WI38 (cell line): Measurements from ENCODE around the gene AHCYL1.

Source experiments
- H3K4me3 ChIP-seq: 2 replicates; pipeline ENCODE4 v1.5.1; 2011; ENCODE audit warnings: low read depth, mild to moderate bottlenecking, control low read depth, low read length
- CTCF ChIP-seq: IDR thresholded peaks from 2 replicates; pipeline ENCODE4 v1.5.1; 2012; ENCODE audit warnings: low read depth, mild to moderate bottlenecking, control low read depth, low read length

The AHCYL1 gene

GRCh38 chr1:110068646-110069403, 84.3 kb downstream of the AHCYL1 start:
- H3K4me3 ChIP-seq: no peak overlapping the region
- TF ChIP-seq CTCF: no peak

GRCh38 chr1:110069404-110070281, 85.1 kb downstream of the AHCYL1 start:
- TF ChIP-seq CTCF: no peak
- no peak overlapping the region for H3K4me3 ChIP-seq

- H3K4me3 ChIP-seq: no peak overlapping the region
- no peak for TF ChIP-seq CTCF
These were observed 85.7 kb downstream of the AHCYL1 start for GRCh38 chr1:110070282-110070669.

DNA sequence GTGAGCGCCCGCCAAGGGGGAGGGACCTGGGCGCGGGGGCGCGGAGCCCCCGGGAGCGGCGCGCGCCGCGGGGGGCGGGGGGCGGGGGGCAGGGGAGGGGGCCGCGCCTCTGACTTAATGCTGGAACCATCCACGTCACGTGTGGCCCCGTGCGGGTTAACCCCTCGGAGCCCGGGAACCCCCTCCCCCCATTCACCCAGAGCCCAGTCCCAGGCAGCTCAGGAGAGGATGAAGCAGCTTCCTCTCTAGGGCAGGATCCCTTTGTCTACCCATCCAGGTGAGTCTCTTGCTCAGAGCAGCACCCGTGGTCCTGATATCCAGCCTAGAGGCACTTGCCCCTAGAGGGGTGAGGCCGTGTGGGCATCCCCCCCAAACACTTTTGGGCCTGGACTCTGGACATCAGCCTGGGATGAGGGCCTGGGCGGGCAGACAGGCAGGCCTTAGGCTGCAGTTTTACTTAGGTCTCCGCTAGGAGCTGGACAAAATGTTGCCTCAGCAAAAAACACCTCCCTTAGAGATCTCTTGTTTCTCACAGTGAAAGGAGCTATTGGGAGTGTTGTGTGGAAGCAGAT, 86.2 kb downstream of the AHCYL1 start, which contains the start of gene ALX3:
Gene ALX3 (minus strand): TSS at position 2 of the 572 bp plus-strand sequence. CDS start 60 bp downstream, outside the sequence.
- TF ChIP-seq CTCF: no peak
- H3K4me3 ChIP-seq: no peak within 1 kb of the TSS
